ENCODE data around the gene CYP4F2.

- TF ChIP-seq CTCF (IDR thresholded peaks at IDR 0.05; ENCODE audit: borderline replicate concordance, extremely low read depth, low read length, poor library complexity, severe bottlenecking), result no peak
- no peak for TF ChIP-seq EZH2 (IDR thresholded peaks at IDR 0.05; ENCODE audit: borderline replicate concordance, low read depth, low read length, severe bottlenecking)
Observed at GRCh38 chr19:15862444-15862843, 35.4 kb downstream of the CYP4F2 start.

All from DND-41 (cell line).